ENCODE results near the gene TRAPPC1. TPM values are rescaled to one million over a fixed set of nuclear protein-coding genes. Genes with fewer than 3 reads are reported as not detected.

TRAPPC1 gene
- total and polyA plus RNA-seq, 10 of the 15 experiments (the other 5 are each of a cell fraction or from before 2014, with no cell fraction given), result 31.3 to 306 (median 134) TPM

DNA sequence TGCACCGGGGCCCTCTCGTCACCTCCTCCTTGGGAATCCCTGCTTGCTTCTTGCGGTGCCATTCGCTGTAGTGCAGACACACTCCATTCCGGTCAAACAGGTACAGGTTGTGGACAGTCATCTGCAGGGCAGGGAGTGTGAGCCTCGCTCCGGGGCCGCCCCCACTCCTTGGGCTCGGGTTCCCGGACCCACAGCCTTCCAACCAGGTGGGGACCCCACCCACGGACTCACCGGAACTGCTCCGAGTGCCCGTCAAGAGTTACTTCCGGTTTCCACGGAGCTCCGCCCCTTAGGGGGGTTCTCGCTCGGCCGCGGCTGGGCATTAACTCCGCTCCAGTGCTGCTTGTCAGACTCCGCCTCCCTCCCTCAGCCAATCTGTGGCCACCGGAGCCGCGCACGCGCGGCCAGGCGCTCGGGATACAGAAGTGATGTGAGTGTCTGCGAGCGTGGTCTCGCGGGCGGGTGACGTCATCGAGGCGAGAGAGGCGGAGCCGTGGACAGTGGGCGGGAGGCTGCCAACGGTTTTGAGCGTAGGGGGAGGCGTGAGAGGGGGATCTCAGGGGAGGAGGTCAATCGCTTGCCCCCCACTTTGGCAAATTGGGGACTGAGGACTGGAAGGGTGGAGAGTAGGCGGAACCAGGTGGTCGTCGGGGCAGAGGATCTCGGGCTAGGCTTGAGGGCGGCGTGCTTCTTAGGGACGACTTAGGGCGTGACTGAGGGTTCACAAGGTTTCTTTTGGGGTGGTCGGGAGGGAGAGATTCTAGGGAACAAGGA lies at the start of gene TRAPPC1, which contains the start of gene CNTROB (continued):
- TF ChIP-seq, protein P1, sequence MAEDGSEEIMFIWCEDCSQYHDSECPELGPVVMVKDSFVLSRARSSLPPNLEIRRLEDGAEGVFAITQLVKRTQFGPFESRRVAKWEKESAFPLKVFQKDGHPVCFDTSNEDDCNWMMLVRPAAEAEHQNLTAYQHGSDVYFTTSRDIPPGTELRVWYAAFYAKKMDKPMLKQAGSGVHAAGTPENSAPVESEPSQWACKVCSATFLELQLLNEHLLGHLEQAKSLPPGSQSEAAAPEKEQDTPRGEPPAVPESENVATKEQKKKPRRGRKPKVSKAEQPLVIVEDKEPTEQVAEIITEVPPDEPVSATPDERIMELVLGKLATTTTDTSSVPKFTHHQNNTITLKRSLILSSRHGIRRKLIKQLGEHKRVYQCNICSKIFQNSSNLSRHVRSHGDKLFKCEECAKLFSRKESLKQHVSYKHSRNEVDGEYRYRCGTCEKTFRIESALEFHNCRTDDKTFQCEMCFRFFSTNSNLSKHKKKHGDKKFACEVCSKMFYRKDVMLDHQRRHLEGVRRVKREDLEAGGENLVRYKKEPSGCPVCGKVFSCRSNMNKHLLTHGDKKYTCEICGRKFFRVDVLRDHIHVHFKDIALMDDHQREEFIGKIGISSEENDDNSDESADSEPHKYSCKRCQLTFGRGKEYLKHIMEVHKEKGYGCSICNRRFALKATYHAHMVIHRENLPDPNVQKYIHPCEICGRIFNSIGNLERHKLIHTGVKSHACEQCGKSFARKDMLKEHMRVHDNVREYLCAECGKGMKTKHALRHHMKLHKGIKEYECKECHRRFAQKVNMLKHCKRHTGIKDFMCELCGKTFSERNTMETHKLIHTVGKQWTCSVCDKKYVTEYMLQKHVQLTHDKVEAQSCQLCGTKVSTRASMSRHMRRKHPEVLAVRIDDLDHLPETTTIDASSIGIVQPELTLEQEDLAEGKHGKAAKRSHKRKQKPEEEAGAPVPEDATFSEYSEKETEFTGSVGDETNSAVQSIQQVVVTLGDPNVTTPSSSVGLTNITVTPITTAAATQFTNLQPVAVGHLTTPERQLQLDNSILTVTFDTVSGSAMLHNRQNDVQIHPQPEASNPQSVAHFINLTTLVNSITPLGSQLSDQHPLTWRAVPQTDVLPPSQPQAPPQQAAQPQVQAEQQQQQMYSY (CRISPR knock-in tag; IDR thresholded peaks at IDR 0.05), result peak; percentile 87; the same call in 1 of the 2 replicates
- TF ChIP-seq NFYA (IDR thresholded peaks at IDR 0.05; ENCODE audit: borderline replicate concordance, low read depth, low read length) (no peak), KLF5 (IDR thresholded peaks at IDR 0.05; ENCODE audit: partially characterized antibody) (no peak), CEBPB (IDR thresholded peaks at IDR 0.05; ENCODE audit: borderline replicate concordance in 1 of 2, low read depth in 2 of 2, low read length in 2 of 2) (no peak), SP1 (IDR thresholded peaks at IDR 0.05; ENCODE audit: low read depth, low read length) (peak; percentile 78), NR2C2 (IDR thresholded peaks at IDR 0.05; ENCODE audit: borderline replicate concordance, control insufficient read depth, insufficient read length, low read depth) (no peak), SMAD1 (IDR thresholded peaks at IDR 0.05; ENCODE audit: low read depth, partially characterized antibody) (no peak), ZNF384 (IDR thresholded peaks at IDR 0.05; ENCODE audit: borderline replicate concordance, low read depth, low read length) (no peak), STAT3 (IDR thresholded peaks at IDR 0.05; ENCODE audit: low read depth, low read length) (no peak), MEF2B (IDR thresholded peaks at IDR 0.05; ENCODE audit: partially characterized antibody, poor library complexity, severe bottlenecking) (peak; percentile 58), FOXK2 (IDR thresholded peaks at IDR 0.05) (no peak), ZSCAN29 (IDR thresholded peaks at IDR 0.05) (no peak), IKZF1 (conservative IDR thresholded peaks at IDR 0.05) (peak; percentile 60), MYC (IDR thresholded peaks at IDR 0.05; ENCODE audit: insufficient read depth, insufficient read length, insufficient replicate concordance, low read length, severe bottlenecking) (no peak), RAD21 (IDR thresholded peaks at IDR 0.05; ENCODE audit: insufficient read depth, low read depth, low read length) (no peak), ZNF217 (IDR thresholded peaks at IDR 0.05) (no peak), RFX5 (IDR thresholded peaks at IDR 0.05; ENCODE audit: low read depth, low read length) (peak; percentile 58), TCF12 (IDR thresholded peaks at IDR 0.05; ENCODE audit: low read depth, low read length) (no peak)
- TF ChIP-seq, protein P2, sequence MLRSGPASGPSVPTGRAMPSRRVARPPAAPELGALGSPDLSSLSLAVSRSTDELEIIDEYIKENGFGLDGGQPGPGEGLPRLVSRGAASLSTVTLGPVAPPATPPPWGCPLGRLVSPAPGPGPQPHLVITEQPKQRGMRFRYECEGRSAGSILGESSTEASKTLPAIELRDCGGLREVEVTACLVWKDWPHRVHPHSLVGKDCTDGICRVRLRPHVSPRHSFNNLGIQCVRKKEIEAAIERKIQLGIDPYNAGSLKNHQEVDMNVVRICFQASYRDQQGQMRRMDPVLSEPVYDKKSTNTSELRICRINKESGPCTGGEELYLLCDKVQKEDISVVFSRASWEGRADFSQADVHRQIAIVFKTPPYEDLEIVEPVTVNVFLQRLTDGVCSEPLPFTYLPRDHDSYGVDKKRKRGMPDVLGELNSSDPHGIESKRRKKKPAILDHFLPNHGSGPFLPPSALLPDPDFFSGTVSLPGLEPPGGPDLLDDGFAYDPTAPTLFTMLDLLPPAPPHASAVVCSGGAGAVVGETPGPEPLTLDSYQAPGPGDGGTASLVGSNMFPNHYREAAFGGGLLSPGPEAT (IDR thresholded peaks at IDR 0.05; ENCODE audit: low read depth), result peak; percentile 65
- TF ChIP-seq, protein P3, sequence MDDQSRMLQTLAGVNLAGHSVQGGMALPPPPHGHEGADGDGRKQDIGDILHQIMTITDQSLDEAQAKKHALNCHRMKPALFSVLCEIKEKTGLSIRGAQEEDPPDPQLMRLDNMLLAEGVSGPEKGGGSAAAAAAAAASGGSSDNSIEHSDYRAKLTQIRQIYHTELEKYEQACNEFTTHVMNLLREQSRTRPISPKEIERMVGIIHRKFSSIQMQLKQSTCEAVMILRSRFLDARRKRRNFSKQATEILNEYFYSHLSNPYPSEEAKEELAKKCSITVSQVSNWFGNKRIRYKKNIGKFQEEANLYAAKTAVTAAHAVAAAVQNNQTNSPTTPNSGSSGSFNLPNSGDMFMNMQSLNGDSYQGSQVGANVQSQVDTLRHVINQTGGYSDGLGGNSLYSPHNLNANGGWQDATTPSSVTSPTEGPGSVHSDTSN (IDR thresholded peaks at IDR 0.05; ENCODE audit: insufficient replicate concordance, low read depth, low read length), result peak; percentile 88
- TF ChIP-seq, protein P4, sequence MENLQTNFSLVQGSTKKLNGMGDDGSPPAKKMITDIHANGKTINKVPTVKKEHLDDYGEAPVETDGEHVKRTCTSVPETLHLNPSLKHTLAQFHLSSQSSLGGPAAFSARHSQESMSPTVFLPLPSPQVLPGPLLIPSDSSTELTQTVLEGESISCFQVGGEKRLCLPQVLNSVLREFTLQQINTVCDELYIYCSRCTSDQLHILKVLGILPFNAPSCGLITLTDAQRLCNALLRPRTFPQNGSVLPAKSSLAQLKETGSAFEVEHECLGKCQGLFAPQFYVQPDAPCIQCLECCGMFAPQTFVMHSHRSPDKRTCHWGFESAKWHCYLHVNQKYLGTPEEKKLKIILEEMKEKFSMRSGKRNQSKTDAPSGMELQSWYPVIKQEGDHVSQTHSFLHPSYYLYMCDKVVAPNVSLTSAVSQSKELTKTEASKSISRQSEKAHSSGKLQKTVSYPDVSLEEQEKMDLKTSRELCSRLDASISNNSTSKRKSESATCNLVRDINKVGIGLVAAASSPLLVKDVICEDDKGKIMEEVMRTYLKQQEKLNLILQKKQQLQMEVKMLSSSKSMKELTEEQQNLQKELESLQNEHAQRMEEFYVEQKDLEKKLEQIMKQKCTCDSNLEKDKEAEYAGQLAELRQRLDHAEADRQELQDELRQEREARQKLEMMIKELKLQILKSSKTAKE (IDR thresholded peaks at IDR 0.05; ENCODE audit: low read depth, poor library complexity, severe bottlenecking), result peak; percentile 43

Data from GM12878 (cell line).